Sigmoid colon (tissue), 7 donors: ENCODE results near the gene SPEN. TPM values are rescaled to one million over a fixed set of nuclear protein-coding genes. Genes with fewer than 3 reads are reported as not detected.

Source experiments
- DNase-seq: peaks from one replicate; pipeline ENCODE4 v3.0.0-alpha.2; 2019
- H3K27ac ChIP-seq, 4 donors: fragments of 200-600 bp; sonication (generic); one replicate each; pipeline ENCODE4 v1.5.1; 2016 to 2019; ENCODE audit warnings: mild to moderate bottlenecking in 1 of 4
- H3K27me3 ChIP-seq, 3 donors: fragments of 200-600 bp; sonication (generic); one replicate each; pipeline ENCODE4 v1.5.1; 2019; ENCODE audit warnings: mild to moderate bottlenecking in 1 of 3
- H3K36me3 ChIP-seq, 4 donors: fragments of 200-600 bp; sonication (generic); one replicate each; pipeline ENCODE4 v1.5.1; 2016 to 2019
- H3K4me1 ChIP-seq, 4 donors: fragments of 200-600 bp; sonication (generic); one replicate each; pipeline ENCODE4 v1.5.1; 2017 to 2019
- H3K4me3 ChIP-seq, 4 donors: fragments of 200-600 bp; sonication (generic); one replicate each; pipeline ENCODE4 v1.5.1; 2017 to 2019; ENCODE audit warnings: mild to moderate bottlenecking in 2 of 4, moderate library complexity in 1 of 4
- H3K9me3 ChIP-seq, 4 donors: fragments of 200-600 bp in 3 of 4; sonication (generic) in 3 of 4; one replicate each; pipeline versions ENCODE4 v1.5.1 to v1.6.1; 2013 to 2019
- EP300 ChIP-seq, 4 donors: sonication (generic); formaldehyde crosslinking; IDR thresholded peaks; one replicate each; pipeline ENCODE4 v1.6.1; 2017; ENCODE audit warnings: antibody characterized with exemption in 4 of 4
- POLR2A ChIP-seq, 2 donors: fragments of 450-650 bp; IDR thresholded peaks; one replicate each; pipeline ENCODE4 v1.6.1; 2016; ENCODE audit warnings: antibody characterized with exemption in 2 of 2, mild to moderate bottlenecking in 2 of 2, moderate library complexity in 2 of 2
- POLR2AphosphoS5 ChIP-seq, 4 donors: sonication (generic); formaldehyde crosslinking; IDR thresholded peaks; one replicate each; pipeline ENCODE4 v1.6.1; 2017; ENCODE audit warnings: antibody characterized with exemption in 4 of 4
- WGBS, 2 donors: extraction: QIAGEN DNeasy Blood & Tissue Kit; methylation state at CpG; one replicate each; pipeline ENCODE4 v1.1.7; 2013; 5-methylcytosine and 5-hydroxymethylcytosine counted together
- intact Hi-C: fragments of 100-400 bp; cut with DNase I; formaldehyde crosslinking; loops from one replicate; pipeline ENCODE4 v1.15.1; 2023
- polyA plus RNA-seq, 3 donors: library from polyadenylated mRNA; stranded (reverse); fragments of 200-250 nt; gene quantifications; one replicate each; pipeline ENCODE4 v1.2.3, GENCODE V29; 2013
- small RNA-seq, 3 donors: library from RNA; depleted of rRNA; stranded (forward); fragments of <200 nt; gene quantifications; one replicate each; pipeline ENCODE3, GENCODE V24; 2016
- total RNA-seq, 4 donors: library from RNA; depleted of rRNA; stranded (reverse); fragments of >200 nt; gene quantifications; one replicate each; pipeline ENCODE4 v1.1.0, GENCODE V29; 2016
- TF ChIP-seq, protein P1 (sequence below), 4 experiments: fragments of 450-650 bp in 3 of 4; fragments of 200-600 bp in 1 of 4; IDR thresholded peaks; one replicate each; pipeline ENCODE4 v1.5.1; 2016 to 2019; ENCODE audit warnings: antibody characterized with exemption in 4 of 4, mild to moderate bottlenecking in 3 of 4, moderate library complexity in 2 of 4
- donor health status: healthy with polysubstance abuse.
- donor health status: Bipolar disorder and iron deficiency.
- donor health status: healthy.

SPEN gene
- total and polyA plus RNA-seq, 7 donors: 7.4 to 38.5 (median 20.7) TPM

DNA sequence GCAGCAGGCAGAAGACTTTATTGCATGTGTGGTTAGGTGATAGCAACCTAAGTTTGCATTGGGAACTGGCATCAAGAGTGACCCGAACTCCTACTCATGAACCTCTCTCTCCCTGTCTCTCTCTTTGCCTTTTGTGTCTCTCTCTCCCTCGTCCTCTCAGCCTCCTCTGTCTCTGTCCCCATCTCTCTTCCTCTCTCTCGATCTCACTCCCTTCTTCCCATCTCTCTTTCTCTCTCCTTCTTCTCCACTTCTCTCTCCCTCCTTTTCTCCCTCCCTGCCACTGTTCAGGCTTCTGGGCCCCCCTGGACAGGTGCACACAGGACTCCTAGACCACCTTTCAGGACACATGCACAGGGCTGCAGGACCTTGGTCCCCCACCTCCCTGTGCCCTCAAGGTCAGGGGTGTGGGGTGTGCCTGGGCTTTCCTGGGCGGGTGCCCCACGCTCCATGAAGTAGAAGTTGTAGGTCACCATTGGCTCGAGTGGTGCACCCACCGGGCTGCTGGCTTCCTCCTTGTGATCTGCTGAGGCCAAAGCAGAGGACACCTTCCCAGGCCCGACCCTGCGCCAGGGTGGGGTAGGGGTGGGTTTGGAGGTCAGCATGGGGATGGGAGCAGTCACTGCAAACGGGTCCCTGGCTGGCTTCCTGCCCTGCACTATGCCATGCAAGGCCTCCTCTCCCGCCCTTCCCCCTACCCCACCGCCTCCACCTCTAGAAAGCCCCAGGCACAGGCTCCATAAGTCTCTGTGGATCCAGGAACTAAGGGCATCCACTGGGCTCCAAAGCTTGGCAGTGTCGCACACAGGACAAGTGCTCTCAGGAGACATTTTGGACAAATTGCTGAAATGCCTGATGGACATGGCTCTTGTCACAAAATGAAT, 141.6 kb downstream of the SPEN start:
- H3K9me3 ChIP-seq: no peaks in the 10 kb centered on the region
- H3K4me1 ChIP-seq: no peaks in the 10 kb centered on the region
- intact Hi-C loops: no loop called here
- WGBS, 2 donors: 79 to 81% methylated on average over 13 of the region's 13 CpGs
- DNase-seq: no peak
- no peak overlapping the region for H3K27ac ChIP-seq
- no peaks in the 10 kb centered on the region for H3K27me3 ChIP-seq
- TF ChIP-seq EP300 (IDR thresholded peaks at IDR 0.05) (no peak), POLR2A (IDR thresholded peaks at IDR 0.05) (no peak), POLR2AphosphoS5 (IDR thresholded peaks at IDR 0.05) (no peak)
- TF ChIP-seq, protein P1, sequence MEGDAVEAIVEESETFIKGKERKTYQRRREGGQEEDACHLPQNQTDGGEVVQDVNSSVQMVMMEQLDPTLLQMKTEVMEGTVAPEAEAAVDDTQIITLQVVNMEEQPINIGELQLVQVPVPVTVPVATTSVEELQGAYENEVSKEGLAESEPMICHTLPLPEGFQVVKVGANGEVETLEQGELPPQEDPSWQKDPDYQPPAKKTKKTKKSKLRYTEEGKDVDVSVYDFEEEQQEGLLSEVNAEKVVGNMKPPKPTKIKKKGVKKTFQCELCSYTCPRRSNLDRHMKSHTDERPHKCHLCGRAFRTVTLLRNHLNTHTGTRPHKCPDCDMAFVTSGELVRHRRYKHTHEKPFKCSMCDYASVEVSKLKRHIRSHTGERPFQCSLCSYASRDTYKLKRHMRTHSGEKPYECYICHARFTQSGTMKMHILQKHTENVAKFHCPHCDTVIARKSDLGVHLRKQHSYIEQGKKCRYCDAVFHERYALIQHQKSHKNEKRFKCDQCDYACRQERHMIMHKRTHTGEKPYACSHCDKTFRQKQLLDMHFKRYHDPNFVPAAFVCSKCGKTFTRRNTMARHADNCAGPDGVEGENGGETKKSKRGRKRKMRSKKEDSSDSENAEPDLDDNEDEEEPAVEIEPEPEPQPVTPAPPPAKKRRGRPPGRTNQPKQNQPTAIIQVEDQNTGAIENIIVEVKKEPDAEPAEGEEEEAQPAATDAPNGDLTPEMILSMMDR (IDR thresholded peaks at IDR 0.05): no peak
- H3K36me3 ChIP-seq: no peaks in the 10 kb centered on the region
- no peak overlapping the region for H3K4me3 ChIP-seq

DNA sequence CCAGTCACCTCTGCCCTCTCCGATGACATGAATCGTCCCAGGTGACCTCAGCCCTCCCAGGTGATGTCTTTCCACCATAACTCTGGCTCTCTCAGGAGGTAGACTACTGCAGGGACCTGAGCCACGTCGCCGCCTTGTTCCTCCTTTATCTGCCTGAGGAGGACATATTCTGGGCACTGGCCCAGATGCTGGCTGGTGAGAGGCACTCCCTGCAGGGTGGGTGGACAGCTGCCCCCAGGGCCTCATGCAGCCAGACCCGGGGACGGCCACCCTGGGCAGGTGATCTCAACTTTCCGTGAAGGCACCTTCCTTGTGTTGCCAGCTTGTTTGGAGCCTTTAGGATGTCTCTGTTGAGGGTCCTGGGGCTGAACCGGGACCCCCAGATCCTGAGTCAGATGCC, 142.3 kb downstream of the SPEN start:
- 58 to 85% methylated on average over 9 of the region's 9 CpGs for WGBS, 2 donors
- H3K27ac ChIP-seq: no peak overlapping the region
- H3K4me3 ChIP-seq: no peak overlapping the region
- intact Hi-C loops: no loop called here
- H3K9me3 ChIP-seq: no peaks in the 10 kb centered on the region
- no peak for TF ChIP-seq POLR2AphosphoS5 (IDR thresholded peaks at IDR 0.05)
- TF ChIP-seq EP300 (IDR thresholded peaks at IDR 0.05): no peak
- TF ChIP-seq POLR2A (IDR thresholded peaks at IDR 0.05): no peak
- TF ChIP-seq, protein P1 (IDR thresholded peaks at IDR 0.05): no peak
- no peaks in the 10 kb centered on the region for H3K27me3 ChIP-seq
- H3K36me3 ChIP-seq: no peaks in the 10 kb centered on the region
- no peaks in the 10 kb centered on the region for H3K4me1 ChIP-seq
- DNase-seq: no peak

Small RNA genes within 50 kb of the gene (small RNA-seq; reads per million reads assigned to genes)
- 0 reads per million in 3 donors for gene AL034555.1
- gene AL355994.1: 0 reads per million in 3 donors
- gene AL355994.5: 0 reads per million in 3 donors

Other genes with a start within 250 kb of the SPEN start
- gene DDI2, start 230.2 kb upstream of the SPEN start, total RNA-seq: 10 to 100 TPM; 13.4 to 27.3 (median 19.8) TPM
- 10 to 100 TPM in 1 of 3 donors, 1 to 10 TPM in 2; 3.0 to 12.5 (median 5.3) TPM for gene DDI2, start 230.2 kb upstream of the SPEN start, polyA plus RNA-seq
- 10 to 100 TPM; 28.6 to 49.6 (median 33.9) TPM for gene PLEKHM2, start 163.4 kb upstream of the SPEN start, total RNA-seq
- 10 to 100 TPM; 19.8 to 34.4 (median 20.8) TPM for gene PLEKHM2, start 163.4 kb upstream of the SPEN start, polyA plus RNA-seq
- gene SLC25A34, start 111.4 kb upstream of the SPEN start, total RNA-seq: 1 to 10 TPM in 3 of 4 donors, under 1 TPM in 1; 0.36 to 1.8 (median 1.6) TPM
- 10 to 100 TPM in 2 of 3 donors, 1 to 10 TPM in 1; 3.0 to 16.0 (median 12.1) TPM for gene SLC25A34, start 111.4 kb upstream of the SPEN start, polyA plus RNA-seq
- gene TMEM82, start 105.2 kb upstream of the SPEN start, total RNA-seq: under 1 TPM in 1 of 4 donors, not detected in 3; 0.55 TPM
- 10 to 100 TPM in 2 of 3 donors, 1 to 10 TPM in 1; 4.8 to 19.3 (median 17.3) TPM for gene TMEM82, start 105.2 kb upstream of the SPEN start, polyA plus RNA-seq
- 10 to 100 TPM; 28.1 to 53.2 (median 49.8) TPM for gene FBLIM1, start 88.9 kb upstream of the SPEN start, total RNA-seq
- 100 to 1,000 TPM; 107 to 227 (median 175) TPM for gene FBLIM1, start 88.9 kb upstream of the SPEN start, polyA plus RNA-seq
- gene UQCRHL, start 40.1 kb upstream of the SPEN start, total RNA-seq: 1 to 10 TPM in 2 of 4 donors, under 1 TPM in 2; 0.54 to 2.2 (median 1.3) TPM
- 1 to 10 TPM; 3.6 to 4.6 (median 4.0) TPM for gene UQCRHL, start 40.1 kb upstream of the SPEN start, polyA plus RNA-seq
- 10 to 100 TPM; 22.1 to 38.5 (median 26.5) TPM for gene ZBTB17, start 128.4 kb downstream of the SPEN start, total RNA-seq
- 10 to 100 TPM; 17.4 to 38.7 (median 18.3) TPM for gene ZBTB17, start 128.4 kb downstream of the SPEN start, polyA plus RNA-seq
- not detected for gene SRARP, start 156.5 kb downstream of the SPEN start, total RNA-seq
- gene SRARP, start 156.5 kb downstream of the SPEN start, polyA plus RNA-seq: under 1 TPM in 1 of 3 donors, not detected in 2; under 0.01 TPM
- gene HSPB7, start 170.3 kb downstream of the SPEN start, total RNA-seq: 100 to 1,000 TPM in 2 of 4 donors, 10 to 100 TPM in 2; 44.4 to 224 (median 86.3) TPM
- 10 to 100 TPM in 1 of 3 donors, 1 to 10 TPM in 2; 6.7 to 22.7 (median 7.2) TPM for gene HSPB7, start 170.3 kb downstream of the SPEN start, polyA plus RNA-seq
- gene CLCNKA, start 174.3 kb downstream of the SPEN start, total RNA-seq: 1 to 10 TPM in 1 of 4 donors, not detected in 3; 1.1 TPM
- under 1 TPM in 1 of 3 donors, not detected in 2; 0.13 TPM for gene CLCNKA, start 174.3 kb downstream of the SPEN start, polyA plus RNA-seq
- under 1 TPM in 3 of 4 donors, not detected in 1; 0.28 to 0.71 (median 0.33) TPM for gene CLCNKB, start 196.1 kb downstream of the SPEN start, total RNA-seq
- under 1 TPM in 1 of 3 donors, not detected in 2; 0.04 TPM for gene CLCNKB, start 196.1 kb downstream of the SPEN start, polyA plus RNA-seq
- gene FAM131C, start 225.9 kb downstream of the SPEN start, total RNA-seq: under 1 TPM in 1 of 4 donors, not detected in 3; 0.81 TPM
- gene FAM131C, start 225.9 kb downstream of the SPEN start, polyA plus RNA-seq: under 1 TPM in 1 of 3 donors, not detected in 2; 0.12 TPM